Body of pancreas (tissue), 4 donors: ENCODE measurements around the gene LAMA5. TPM values are rescaled to one million over a fixed set of nuclear protein-coding genes. Genes with fewer than 3 reads are reported as not detected.

ENCODE experiments used
- ATAC-seq: fragments of 150-250 bp; one replicate; pipeline ENCODE4 v1.9.1; 2016
- DNase-seq, 4 donors: peaks; one replicate each; pipeline ENCODE4 v3.0.0-alpha.2; 2019
- H3K27ac ChIP-seq, 4 donors: fragments of 200-600 bp; sonication (generic); 1 replicate in 3 of 4; 2 replicates in 1 of 4; pipeline versions ENCODE4 v1.5.1 to v1.6.1; 2016 to 2019; ENCODE audit warnings: mild to moderate bottlenecking in 1 of 4, mixed read lengths in 1 of 4, moderate library complexity in 1 of 4
- H3K27me3 ChIP-seq, 2 donors: fragments of 200-600 bp; sonication (generic); one replicate each; pipeline ENCODE4 v1.6.0; 2016; ENCODE audit warnings: mild to moderate bottlenecking in 1 of 2
- H3K36me3 ChIP-seq, 2 donors: fragments of 200-600 bp; sonication (generic); replicated peaks in 1 of 2; 2 replicates each; pipeline ENCODE4 v1.5.1; 2016; ENCODE audit warnings: low read depth in 2 of 2; ENCODE audit not compliant: insufficient read depth in 1 of 2
- H3K4me1 ChIP-seq: fragments of 200-600 bp; sonication (generic); one replicate; pipeline ENCODE4 v1.6.0; 2016
- H3K4me3 ChIP-seq, 2 donors: fragments of 200-600 bp; sonication (generic); 1 replicate in 1 of 2; 2 replicates in 1 of 2; pipeline ENCODE4 v1.5.1; 2016 to 2019
- H3K9me3 ChIP-seq, 3 donors: fragments of 200-600 bp; sonication (generic); 1 replicate in 2 of 3; 2 replicates in 1 of 3; pipeline ENCODE4 v1.5.1; 2016
- POLR2A ChIP-seq, 3 donors: fragments of 450-650 bp; IDR thresholded peaks; one replicate each; pipeline ENCODE4 v1.6.1; 2016; ENCODE audit warnings: antibody characterized with exemption in 3 of 3, mild to moderate bottlenecking in 2 of 3
- WGBS, 2 donors: methylation state at CpG; one replicate each; pipeline ENCODE4 v1.1.5; 2017; 5-methylcytosine and 5-hydroxymethylcytosine counted together
- intact Hi-C: fragments of 100-400 bp; cut with DNase I; formaldehyde crosslinking; loops from one replicate; pipeline ENCODE4 v1.15.1; 2023
- total RNA-seq, 2 donors: library from RNA; depleted of rRNA; stranded (reverse); fragments of >200 nt; gene quantifications; one replicate each; pipeline ENCODE4 v1.1.0, GENCODE V29; 2016
- TF ChIP-seq, protein P1 (sequence below), 7 experiments: fragments of 450-650 bp in 4 of 7; fragments of 200-600 bp in 3 of 7; sonication (generic) in 3 of 7; IDR thresholded peaks; one replicate each; pipeline ENCODE4 v1.5.1; 2016 to 2019; ENCODE audit warnings: antibody characterized with exemption in 7 of 7

Gene LAMA5
- total RNA-seq, 2 donors from 2014 or later, result 115 to 185 TPM

DNA sequence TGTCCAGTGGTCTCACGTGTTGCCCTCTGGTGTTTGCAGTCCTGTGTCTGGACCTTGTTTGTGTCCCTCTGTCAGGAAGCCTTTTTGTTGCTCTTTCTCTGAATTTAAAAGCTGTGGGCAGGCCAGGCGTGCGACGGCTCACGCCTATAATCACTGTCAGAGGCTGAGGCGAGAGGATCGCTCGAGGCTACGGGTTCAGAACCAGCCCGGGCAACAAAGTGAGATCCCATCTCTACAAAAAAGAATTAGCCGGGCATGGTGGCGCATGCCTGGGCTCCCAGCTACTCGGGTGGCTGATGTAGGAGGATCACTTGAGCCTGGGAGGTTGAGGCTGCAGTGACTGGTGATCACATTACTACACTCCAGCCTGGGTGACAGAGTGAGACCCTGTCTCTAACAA, 100.3 kb downstream of the LAMA5 start:
- intact Hi-C loops, result no loop called here
- no peaks in the 10 kb centered on the region for H3K27me3 ChIP-seq
- H3K9me3 ChIP-seq, result no peaks in the 10 kb centered on the region
- H3K4me1 ChIP-seq, result no peaks in the 10 kb centered on the region
- no peak for ATAC-seq
- H3K27ac ChIP-seq, result no peak overlapping the region
- 94 to 97% methylated on average over 12 to 13 of the region's 13 CpGs for WGBS, 2 donors
- DNase-seq, result no peak
- H3K36me3 ChIP-seq, result peaks cover 9 to 15% of the 10 kb centered on the region in 2 donors
- no peak overlapping the region for H3K4me3 ChIP-seq
- no peak for TF ChIP-seq POLR2A (IDR thresholded peaks at IDR 0.05)
- TF ChIP-seq, protein P1, sequence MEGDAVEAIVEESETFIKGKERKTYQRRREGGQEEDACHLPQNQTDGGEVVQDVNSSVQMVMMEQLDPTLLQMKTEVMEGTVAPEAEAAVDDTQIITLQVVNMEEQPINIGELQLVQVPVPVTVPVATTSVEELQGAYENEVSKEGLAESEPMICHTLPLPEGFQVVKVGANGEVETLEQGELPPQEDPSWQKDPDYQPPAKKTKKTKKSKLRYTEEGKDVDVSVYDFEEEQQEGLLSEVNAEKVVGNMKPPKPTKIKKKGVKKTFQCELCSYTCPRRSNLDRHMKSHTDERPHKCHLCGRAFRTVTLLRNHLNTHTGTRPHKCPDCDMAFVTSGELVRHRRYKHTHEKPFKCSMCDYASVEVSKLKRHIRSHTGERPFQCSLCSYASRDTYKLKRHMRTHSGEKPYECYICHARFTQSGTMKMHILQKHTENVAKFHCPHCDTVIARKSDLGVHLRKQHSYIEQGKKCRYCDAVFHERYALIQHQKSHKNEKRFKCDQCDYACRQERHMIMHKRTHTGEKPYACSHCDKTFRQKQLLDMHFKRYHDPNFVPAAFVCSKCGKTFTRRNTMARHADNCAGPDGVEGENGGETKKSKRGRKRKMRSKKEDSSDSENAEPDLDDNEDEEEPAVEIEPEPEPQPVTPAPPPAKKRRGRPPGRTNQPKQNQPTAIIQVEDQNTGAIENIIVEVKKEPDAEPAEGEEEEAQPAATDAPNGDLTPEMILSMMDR (IDR thresholded peaks at IDR 0.05), result no peak

DNA sequence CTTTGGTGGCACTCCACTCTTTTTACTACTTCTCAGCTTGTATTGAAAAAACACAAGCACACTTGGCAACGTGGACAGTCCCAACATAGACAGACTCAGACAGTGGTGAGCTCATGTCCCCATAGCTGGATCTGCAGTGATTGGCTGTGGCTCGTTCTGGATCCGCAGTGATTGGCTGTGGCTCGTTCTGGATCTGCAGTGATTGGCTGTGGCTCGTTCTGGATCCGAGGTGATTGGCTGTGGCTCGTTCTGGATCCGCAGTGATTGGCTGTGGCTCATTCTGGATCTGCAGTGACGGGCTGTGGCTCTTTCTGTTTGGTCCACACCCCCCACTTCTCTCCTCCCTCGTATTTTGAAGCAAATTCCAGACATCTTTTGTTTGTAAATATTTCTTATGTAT, 100.8 kb downstream of the LAMA5 start:
- Histone ChIP-seq H3K4me3 (no peak overlapping the region), H3K36me3 (peaks cover 6 to 16% of the 10 kb centered on the region in 2 donors)
- intact Hi-C loops, result no loop called here

DNA sequence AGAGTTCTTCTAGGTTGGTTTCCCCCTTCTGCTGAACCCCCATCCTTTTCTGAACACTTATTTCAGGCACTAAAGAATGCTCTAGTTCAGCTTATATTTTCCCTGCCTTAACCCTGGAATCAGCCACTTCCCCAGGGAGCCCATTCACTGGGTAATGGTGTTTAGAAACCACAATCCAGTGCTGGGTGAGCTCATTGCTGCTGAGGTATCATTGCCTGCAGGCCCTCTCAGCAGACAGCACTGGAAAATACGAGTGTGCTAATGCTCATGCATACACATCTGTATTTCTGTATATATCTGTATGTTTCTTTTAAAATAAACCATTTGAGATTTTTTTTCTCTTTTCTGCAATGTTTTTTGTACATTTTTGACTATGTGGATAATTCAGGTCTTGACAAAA, 101.7 kb downstream of the LAMA5 start:
- DNase-seq (no peak), ATAC-seq (no peak)
- Histone ChIP-seq H3K4me1 (no peaks in the 10 kb centered on the region), H3K9me3 (no peaks in the 10 kb centered on the region), H3K36me3 (peaks cover 6 to 14% of the 10 kb centered on the region in 2 donors), H3K27me3 (no peaks in the 10 kb centered on the region), H3K27ac (no peak overlapping the region), H3K4me3 (no peak overlapping the region)
- intact Hi-C loops, result no loop called here
- TF ChIP-seq, protein P1 (IDR thresholded peaks at IDR 0.05), result no peak
- TF ChIP-seq POLR2A (IDR thresholded peaks at IDR 0.05), result no peak
- whole genome bisulfite sequencing, 2 donors, result 94 to 100% methylated on average over 1 of the region's 1 CpG

More for the DNA sequence above, 100.8 kb downstream of the LAMA5 start:
- WGBS, 2 donors, result 91 to 97% methylated on average over 10 of the region's 10 CpGs
- Histone ChIP-seq H3K9me3 (no peaks in the 10 kb centered on the region), H3K27ac (no peak overlapping the region), H3K4me1 (no peaks in the 10 kb centered on the region), H3K27me3 (no peaks in the 10 kb centered on the region)
- ATAC-seq (no peak), DNase-seq (no peak)
- no peak for TF ChIP-seq POLR2A (IDR thresholded peaks at IDR 0.05)
- TF ChIP-seq, protein P1 (IDR thresholded peaks at IDR 0.05), result no peak

DNA sequence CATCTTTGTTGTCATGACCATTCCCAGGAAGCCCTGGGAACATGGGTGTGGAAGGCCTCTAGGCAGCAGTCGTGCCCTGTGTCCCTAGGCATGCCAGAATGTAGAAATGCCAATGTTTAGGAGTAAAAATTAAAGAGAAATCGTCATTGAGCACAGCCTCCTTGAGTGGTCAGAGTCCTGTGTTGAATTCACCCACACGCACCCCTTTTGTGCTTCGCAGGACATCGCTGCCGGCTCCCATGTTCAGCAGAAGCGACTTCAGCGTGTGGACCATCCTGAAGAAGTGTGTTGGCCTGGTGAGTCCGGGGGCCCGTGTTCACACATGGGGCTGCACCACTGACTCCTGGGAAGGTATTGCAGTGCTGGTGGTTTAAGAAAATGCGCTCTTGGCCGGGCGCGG, 103.7 kb downstream of the LAMA5 start:
- Histone ChIP-seq H3K27me3 (no peaks in the 10 kb centered on the region), H3K4me1 (no peaks in the 10 kb centered on the region), H3K36me3 (peaks cover 6 to 21% of the 10 kb centered on the region in 2 donors), H3K4me3 (no peak overlapping the region), H3K9me3 (no peaks in the 10 kb centered on the region), H3K27ac (no peak overlapping the region)
- ATAC-seq (no peak), DNase-seq (no peak)
- 89 to 92% methylated on average over 14 of the region's 14 CpGs for WGBS, 2 donors
- TF ChIP-seq POLR2A (IDR thresholded peaks at IDR 0.05), result no peak
- TF ChIP-seq, protein P1 (IDR thresholded peaks at IDR 0.05), result no peak
- intact Hi-C loops, result no loop called here

DNA sequence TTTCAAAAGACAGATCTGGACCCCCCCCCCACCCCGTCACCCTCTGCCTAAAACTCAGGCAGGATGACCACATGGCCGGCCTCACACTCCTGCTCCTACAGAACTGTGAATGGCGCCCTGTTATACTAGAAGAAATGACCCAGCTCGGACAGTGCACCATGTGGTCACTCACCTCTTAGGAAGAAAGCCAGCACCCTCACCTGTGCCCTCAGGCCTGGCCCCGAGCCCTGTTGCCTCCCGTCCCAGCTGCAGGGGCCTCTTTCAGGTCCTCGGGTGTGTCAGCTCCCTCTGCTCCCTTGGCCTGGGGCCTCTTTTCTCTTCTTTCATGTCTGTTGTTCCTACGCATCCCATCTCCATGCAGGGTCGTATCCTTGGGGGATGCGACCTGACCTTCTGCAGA, 105.0 kb downstream of the LAMA5 start:
- H3K36me3 ChIP-seq, result peaks cover 6 to 21% of the 10 kb centered on the region in 2 donors
- no peaks in the 10 kb centered on the region for H3K27me3 ChIP-seq
- H3K4me1 ChIP-seq, result no peaks in the 10 kb centered on the region
- 91 to 95% methylated on average over 10 of the region's 10 CpGs for WGBS, 2 donors
- no peak overlapping the region for H3K4me3 ChIP-seq
- DNase-seq (no peak), ATAC-seq (no peak)
- H3K9me3 ChIP-seq, result no peaks in the 10 kb centered on the region
- intact Hi-C loops, result no loop called here
- no peak overlapping the region for H3K27ac ChIP-seq
- no peak for TF ChIP-seq POLR2A (IDR thresholded peaks at IDR 0.05)
